ENCODE data around the gene KCNMB1.

Gene KCNMB1, protein sequence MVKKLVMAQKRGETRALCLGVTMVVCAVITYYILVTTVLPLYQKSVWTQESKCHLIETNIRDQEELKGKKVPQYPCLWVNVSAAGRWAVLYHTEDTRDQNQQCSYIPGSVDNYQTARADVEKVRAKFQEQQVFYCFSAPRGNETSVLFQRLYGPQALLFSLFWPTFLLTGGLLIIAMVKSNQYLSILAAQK

DNA sequence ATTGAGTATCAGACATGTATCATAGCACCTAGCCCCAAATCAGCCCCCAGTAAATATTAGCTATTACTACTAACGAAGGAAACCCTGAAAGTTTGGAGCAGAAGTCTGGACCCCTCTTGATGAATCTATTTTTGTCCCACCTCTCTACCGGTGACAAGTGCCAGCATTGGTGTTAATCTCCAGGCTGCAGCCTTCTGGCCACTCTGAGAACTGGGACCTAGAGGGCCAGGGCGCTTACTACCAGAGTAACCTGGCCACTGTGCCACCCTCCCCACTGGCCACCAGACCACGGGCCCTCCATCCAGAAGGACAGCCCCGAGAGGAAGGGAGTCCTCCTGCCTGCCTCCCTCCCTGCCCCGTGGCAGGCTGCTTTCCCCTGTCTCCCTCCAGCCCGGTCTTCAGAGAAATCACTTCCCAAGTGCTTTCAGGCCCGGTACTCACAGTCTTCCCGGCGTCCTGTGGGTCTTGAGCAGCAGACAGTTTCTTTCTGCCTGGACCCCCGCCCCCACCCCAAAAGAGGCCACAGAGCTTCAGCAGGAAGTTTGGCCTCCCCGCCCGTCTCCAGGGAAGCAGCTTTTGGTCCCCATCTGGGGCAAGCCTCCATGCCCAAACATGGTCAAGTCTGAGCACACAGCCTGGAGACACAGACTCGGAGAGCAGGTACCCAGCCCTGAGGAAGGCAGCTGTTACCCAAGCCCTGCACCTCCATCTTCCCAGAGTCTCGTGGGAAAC, at the start of gene KCNMB1:
Gene KCNMB1, minus strand, starts transcription at position 550 of the 732 bp plus-strand sequence. CDS start 3,920 bp downstream, outside the sequence.
- no peak for DNase-seq

DNA sequence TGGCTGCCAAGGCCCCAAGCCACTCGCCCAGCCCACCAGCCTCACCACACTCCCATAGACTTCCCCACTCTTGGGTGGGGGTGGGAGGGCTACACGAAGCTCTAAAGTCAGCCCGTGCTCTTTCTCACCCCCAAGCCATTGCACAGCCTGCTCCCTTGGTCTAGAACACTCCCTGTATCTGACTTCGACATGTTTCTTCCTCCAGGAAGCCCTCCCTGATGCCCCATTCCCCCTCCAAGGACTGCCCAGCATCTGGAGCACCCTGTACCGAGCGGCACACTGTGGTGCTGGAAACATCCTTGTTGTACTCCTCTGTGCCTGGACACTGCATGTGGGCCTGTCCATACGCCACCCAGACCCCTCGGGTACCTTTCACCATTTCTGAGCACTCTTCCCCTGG, 49.4 kb upstream of the KCNMB1 start:
- DNase-seq: no peak

DNA sequence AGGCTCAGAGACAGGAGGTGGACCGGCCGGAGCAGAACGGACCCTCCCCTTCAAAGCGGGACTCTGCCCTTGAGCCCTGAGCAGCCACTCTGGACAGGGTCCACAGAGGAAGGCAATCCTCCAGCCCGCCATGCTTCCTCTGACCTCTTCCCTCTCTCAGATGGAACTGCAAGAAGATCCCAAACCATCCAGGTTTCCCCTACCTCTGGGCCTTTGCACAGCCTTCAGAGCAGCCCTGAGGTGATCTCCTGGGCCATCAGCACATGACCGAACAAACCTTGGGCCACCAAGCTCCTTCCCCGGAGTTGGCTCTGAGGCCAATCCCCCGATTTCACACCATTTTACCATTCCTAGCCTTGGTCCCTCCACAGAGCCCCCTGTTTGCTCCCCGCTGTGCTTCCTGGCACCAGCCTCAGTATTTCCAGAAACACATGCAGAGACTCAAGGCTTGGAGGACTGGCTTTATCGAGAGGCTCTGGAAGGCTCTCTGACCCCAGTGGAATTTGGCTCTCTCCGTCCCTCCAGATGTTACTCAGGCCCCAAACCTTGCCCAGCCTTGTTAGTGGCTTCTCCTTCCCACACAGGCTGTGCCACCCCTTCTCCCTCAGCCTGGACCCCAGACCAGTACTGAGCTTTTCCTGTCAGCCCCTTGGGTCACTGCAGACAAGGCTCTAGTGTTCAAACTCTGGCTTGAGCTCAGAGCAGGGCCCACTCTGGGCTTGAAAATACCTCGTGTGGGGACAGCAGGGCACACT, 48.6 kb upstream of the KCNMB1 start:
- DNase-seq: no peak

DNA sequence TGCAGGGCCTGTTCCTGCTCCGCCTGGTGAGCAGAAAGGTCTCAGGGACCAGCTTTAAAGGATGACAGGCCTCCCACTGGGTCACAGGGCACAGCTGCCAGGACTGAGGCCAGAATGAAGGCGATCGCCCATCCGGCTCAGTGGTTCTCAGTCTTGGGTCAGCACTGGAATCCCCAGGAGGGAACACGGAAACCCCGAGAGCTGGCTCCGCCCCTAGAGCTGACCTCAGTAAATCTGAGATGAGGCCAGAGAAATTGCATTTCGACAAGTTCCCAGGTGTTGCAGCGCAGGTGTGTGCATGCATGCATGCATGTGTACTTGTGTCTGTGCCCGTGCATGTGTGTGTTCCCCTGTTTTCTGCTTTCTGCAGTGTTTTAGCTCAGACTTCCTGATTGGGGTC, 47.2 kb upstream of the KCNMB1 start:
- DNase-seq: no peak

DNA sequence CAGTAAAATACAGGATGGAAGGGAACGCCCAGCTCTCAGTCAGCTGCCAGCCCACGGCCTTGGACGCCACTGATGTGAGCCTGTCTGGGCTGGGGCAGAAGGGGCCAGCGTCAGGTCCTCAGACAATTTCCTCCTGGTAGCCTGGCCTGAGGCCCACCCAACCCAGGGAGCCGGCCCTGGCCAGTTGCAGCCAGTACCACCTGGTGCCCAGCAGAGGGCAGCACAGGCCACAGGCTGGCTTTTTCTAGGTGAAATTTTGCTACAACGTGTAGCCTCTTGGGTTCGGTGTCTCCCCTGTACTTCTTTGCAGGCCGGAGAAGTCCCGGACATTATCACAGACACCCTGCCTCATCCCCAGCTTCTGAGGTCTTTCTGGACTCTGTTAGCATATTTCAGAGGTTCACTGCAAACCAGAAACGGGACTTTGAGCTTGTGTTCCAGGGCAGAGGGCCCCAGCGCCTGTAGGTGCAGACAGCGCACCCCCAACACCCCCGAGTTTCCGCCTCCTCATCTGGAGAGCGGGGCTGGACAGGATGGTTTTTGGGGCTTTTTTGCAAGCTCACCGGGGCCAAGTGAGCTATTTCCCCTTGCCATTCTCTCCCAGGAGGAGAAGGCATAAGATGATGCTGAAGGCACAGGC, 45.9 kb upstream of the KCNMB1 start:
- peak; percentile 48 for DNase-seq

DNA sequence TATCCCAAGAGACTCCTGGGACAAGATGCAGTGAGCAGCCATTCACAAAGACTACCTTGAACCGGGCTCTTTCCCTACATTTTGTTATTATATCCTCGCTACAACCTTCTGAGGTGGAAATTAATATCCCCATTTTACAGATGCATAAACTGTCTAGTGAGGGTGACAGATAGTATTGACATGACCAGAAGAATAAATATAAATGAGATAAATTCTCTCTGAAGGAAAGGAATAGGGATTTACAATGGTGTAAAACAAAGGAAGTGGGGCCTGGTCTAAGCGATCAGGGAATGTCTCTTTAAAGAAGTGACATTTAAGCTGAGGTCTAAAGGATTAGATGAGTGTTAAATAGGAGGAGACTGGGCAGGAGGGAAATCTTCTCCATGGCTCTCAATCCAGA, 43.5 kb upstream of the KCNMB1 start:
- DNase-seq: no peak

DNA sequence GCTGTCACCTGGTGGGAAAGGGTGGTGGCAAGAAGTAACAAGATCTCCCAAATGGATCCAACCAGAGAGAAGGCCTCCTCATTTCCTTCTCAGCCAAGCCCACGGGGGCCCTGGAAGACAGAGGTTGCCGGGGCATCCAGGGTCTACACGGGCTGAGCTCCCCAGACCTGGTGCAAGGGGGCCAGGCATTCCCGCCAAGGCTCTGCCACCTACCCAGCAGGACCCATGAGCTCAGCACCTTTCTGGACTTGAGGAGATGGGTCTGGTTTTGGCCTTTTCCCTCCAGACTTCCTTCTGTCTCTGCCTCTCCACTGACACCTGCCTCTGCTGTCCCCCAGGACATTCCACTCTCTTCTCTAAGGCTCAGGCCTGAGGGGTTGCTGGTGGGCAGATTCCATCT, 42.4 kb upstream of the KCNMB1 start:
- no peak for DNase-seq

DNA sequence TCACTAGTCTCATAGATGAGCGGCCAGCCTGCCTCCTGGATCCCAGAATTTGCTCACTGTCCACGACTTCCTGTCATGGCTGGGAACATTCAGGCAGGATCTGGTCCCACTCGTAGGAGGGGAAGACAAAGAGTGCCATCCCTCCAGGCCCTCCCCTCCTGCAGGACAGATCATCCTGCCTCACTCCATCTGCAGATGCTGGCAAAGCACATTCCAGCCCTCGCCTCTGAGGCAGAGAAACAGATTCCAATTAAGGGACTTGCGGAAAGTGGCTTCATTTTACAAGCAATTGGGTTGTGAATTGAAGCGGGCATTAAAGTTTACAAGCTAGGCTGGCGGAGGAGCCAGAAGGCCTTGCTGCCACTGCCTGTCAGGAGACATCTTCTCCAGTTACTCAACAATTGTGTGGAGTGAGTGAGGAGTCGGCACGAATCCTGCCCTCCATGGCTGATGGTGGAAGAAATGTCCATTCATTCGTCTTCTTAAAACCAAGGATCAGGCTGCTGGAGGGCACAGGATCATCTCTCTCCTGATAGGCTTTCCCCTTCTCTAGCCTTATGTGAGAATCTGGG, 41.8 kb upstream of the KCNMB1 start:
- no peak for DNase-seq

DNA sequence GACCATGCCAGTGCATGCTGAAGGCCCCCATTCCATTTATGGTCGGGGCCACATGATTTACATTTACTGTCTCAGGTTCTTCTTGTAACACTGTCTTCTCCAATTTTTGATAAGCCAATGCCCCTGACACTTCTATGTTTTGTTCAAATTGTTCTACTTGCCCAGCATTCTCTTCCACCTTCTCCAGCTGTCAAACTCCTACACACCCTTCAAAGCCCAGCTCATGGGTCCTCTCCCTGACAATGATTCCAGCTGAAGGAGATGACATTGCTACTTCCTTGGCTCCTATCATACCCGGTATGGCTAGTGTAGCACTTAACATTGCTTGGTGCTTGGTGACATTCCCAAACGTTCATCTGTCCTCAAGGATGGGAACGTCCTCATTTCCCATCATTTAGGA, 41.1 kb upstream of the KCNMB1 start:
- no peak for DNase-seq

DNA sequence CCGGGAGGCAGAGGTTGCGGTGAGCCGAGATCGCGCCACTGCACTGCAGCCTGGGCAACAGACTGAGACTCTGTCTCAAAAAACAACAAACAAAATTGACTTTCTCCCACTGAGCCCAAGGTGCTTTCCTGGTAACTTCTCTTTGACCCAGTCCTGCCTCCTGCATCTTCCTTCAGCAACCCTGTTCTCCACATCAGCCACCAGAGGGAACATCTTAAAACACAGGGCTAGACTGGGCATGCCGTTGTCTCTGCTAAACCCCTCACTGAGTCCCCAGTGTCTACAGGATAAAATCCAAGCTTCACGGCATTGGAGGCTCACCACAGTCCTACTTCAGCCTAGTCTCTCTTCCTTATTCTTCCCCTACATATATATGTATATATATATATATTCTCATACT, 39.8 kb upstream of the KCNMB1 start:
- no peak for DNase-seq

DNA sequence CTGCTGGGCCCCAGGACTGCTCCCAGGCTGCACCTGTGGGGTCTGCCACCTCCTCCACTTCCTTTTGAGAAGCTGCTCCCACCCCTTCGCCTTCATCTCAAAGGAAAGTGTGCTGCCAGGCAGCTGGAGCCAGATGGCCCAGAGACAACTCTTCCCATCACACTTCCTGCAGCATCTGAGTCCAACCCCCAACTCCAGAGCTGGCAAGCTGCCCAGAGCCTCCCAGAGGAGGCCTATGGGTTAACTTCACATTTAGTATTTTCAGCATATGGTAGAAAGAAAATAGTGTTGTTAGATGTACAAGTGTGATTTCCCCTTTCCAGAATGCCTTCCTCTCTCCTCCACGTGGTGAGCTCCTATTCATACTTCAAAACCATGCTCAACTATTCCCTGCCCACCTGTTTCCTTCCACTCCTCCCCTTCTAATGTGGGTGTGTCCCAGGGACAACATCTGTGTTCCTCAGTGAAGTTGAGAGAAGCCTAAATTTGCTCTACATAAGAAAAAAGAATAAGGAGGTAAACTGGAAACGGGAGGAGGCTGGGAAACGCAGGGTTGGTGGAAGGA, 38.6 kb upstream of the KCNMB1 start:
- DNase-seq: no peak

DNA sequence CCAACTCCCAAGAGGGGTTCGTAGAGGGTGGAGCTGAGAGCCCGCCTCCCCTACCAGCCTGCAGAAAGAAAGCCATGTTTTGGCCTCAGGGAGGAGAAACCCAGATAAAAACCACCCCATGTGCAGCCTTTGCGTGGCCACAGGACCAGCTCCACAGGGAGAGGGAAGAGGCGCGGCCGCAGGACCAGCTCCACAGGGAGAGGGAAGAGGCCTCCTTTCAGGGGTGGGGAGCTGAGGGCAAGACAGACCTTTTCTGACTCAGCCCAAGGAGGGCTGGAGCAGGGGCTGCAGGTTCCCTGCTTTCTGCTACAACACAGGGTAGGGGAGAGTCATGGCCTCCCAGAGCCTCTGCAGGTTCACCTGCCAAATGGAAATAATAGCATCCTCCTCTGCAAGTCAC, 37.6 kb upstream of the KCNMB1 start:
- no peak for DNase-seq

DNA sequence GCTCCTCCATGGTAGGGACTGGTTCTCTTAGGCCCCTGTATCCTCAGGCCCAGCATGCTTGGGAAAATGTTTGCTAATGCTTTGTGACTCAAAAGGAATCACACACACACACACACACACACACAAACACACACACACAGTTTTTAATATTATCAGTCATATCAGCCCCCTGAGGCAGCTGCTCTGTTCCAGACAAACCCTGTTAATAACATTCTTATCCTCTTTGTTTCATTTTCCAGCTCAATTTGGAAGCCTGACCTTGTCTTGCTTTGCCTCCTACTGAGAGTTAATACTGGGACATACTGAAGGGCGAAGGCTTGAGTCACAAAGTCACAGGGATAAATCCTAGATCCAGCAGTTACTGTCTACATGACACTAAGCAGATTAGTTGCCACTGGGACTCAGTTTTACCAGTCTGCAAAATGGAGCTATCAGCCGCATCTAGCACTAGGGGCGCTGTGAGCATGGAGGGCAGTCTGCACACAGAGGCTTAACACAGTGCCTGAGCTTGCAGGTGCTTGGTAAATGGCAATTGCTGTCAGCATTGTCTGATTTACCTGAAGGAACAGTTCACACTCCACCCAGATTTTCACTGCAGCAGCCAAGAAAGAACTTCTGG, 37.1 kb upstream of the KCNMB1 start:
- no peak for DNase-seq

DNA sequence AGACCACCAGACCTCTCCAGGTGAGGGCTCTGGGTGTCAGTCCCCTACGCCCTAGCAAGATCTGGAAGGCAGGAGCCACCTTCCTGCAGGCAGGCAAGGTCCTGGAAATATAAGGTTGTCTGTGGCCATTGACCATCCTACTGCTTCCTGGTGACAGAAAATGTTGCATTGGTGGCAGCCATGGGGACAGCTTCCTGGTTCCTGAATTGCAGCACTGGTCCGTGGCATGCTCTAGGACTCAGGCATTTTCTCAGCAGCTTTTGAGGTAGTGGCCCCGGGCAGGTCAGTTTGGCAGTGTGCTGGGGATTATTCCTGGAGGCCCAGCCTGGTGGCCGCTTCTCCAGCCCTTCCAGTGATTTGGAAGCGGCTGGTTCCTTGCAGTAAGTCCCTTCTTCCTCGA, 36.6 kb upstream of the KCNMB1 start:
- DNase-seq: no peak

DNA sequence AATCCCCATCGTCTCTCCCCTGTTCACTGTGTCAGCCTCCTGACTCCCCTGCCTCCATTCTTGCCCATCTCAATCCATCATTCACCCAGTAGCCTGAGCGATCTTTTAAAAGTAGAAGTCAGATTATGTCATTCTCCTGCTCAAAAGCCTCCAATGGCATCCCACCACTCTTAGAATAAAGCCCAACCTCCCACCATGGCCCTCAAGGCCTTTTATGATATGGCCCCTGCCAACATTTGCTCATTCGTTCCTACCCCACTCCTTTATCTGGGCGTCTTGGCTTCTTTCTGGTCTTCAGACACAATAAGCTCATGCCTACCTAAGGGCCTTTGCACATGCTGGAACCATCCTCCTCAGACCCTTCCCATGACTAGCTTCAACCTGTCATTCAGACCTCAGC, 35.5 kb upstream of the KCNMB1 start:
- no peak for DNase-seq

DNA sequence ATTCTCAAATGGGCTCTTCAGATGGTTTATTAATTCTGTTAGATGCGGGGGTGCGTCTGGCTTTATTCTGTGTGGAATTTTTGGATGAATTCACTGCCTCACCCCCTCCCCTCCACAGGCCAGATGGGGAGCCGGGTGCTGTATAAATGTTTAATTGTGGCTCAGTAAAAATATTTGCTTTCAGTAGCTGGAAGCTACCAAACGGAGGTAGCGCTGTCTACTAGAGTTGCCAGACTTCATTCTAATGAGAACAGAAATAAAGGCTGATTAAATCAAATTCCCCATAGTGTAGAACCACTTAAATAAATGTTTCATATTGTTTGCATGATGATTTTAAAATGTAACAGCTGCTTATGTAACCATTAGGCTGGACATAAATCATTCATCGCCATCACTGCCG, 34.5 kb upstream of the KCNMB1 start:
- no peak for DNase-seq

DNA sequence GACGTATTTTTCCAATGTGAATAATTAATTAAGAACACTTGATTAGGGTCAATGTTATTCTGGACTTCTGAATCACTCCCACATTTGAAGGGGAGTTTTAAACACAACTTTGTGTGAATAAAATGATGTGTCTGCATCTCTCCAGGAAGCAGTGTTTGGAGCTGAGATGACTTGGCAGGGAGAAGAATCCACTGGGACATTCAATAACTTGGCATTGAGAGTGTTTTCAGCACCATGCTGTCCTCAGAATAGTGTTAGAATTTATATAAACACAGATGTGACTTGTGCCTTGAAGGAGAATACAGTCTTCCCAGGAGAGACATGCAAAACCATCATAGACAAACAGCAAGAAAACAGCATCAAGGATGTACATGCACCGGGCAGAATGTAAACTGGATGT, 32.7 kb upstream of the KCNMB1 start:
- no peak for DNase-seq

DNA sequence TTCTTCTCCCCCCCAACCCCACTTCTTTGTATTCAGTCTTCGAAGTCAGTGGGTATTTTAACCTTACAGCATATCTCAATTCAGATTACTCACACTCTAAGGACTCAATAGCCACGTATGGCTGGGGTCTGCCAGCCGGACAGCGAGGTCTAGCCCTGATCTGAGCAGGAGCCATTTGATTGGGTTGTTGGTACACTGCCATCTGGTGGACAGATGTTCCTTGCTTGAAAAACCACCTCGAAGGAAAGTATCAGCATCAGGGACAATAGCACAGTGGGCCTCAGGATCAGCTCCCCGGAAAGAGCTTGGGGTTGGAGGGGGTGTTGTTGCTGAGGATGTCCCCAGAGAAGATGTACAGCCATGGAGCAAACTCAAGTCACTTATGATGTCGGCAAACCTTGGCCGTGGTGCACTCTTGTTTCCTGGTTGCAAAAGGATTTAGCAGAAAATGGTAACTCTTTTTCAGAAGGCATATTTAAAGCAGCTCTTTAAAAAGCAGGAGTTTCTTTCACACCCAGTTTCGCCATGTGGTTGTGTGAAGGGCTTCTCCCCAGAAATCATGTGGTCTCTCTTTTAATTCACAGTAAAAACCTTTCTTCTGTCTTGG, 31.7 kb upstream of the KCNMB1 start:
- DNase-seq: peak; percentile 61

DNA sequence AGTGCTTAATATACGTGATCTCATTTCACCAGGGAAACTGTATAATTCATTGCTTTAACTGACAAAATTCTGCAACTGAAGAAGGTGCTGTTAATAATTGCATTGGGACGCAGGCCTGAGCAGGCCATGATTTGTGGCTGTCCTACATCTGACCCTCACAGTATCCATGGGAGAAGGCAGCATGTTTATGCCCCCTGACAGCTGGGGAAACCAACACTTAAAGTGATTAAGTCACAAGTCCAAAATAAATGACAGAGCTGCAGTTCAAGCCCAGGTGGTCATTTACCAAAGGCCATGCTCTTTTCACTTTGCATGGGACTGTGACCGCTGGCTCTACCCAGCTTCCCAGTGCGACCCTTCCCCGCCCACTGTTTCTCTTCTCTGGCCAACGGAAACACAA, 30.5 kb upstream of the KCNMB1 start:
- DNase-seq: no peak

DNA sequence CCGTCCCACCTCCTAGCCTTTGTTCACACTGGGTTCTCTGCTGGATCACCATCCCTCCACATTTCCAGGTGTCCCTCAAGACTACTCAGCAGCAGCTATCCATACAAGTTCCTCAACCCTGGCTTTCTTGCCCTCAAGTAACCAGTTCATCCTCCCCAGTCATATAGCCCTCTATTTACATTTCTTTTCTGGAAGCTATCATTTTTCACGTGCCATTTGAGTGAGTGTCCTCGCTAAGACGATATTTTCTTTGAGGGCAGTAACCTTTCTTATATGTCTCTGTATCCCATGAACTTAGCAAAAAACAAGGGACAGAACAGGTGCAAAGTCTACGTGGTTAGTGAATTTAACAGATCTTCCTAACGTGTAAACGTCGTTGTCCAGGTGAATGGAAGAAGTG, 29.6 kb upstream of the KCNMB1 start:
- DNase-seq: no peak

DNA sequence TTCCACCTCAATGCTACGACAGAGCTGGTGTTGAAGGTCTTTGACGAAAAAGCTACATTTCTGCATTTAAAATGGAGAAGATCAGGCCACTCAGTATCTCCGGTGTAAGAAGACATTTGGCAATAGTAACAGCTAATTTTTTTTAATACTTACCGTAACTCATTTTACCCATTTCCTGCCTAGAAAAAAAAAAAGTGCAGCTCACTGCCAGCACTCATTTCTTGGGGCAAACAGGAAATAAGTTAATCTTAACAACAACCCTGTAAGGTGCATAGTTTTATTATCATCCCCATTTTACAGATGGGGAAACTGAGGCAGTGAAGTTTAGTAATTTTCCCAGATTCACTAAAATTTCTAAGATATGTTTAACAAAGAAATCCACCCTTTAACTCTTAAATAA, 27.4 kb upstream of the KCNMB1 start:
- DNase-seq: peak; percentile 22

DNA sequence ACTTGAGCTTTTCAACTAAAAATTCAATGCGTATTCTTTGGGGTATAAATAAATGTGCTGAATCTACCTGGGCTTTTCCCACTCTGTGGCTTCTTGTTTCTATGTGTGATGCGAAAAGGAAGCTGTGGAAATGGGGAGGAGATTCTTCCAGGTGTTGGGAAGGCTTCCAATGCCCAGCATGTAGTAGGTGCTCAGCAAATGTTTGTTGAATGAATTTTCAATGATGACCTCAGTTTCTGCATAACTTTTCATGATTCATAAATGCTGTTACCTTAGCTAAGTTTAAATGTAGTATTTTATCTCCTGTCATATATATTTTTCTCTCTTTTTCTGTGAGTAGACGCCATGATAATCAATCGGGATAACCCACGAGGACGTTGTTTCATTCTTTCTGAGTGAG, 25.6 kb upstream of the KCNMB1 start:
- DNase-seq: no peak

Measured in CD4-positive, alpha-beta T cell treated with Interleukin-21 for 1 hour (primary cell).